ENCODE data around the gene SPAAR. TPM values are rescaled to one million over a fixed set of nuclear protein-coding genes. Genes with fewer than 3 reads are reported as not detected.
"Not testable (repeated sequence)": the region's sequence is repeated elsewhere in the genome, so short reads cannot be mapped to it uniquely, and the experiment has no call there.

The SPAAR gene
- total RNA-seq, 2 donors from 2014 or later = 0.64 to 31.4 TPM

DNA sequence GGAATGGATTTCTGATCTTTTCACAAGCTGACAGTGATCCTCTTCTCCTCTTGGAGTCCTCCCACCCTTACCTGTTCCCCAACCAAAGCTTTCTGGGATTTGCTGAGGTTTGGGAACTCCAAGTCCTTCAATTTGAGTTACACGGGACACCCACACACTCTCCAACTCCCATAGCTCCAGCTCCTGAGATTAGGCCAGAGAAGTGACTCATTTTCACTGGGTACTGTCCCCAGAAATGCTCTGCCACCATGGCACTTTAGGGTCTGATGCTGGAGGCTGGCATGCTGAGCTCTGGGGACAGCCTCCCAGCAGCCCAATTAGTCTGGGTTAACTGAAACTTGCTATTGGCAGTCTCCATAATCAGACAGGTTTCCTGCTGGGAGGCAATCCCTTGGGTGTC lies 17.2 kb upstream of the SPAAR start:
- Histone ChIP-seq H3K4me1 (replicated peaks) (peaks cover 2% of the 10 kb centered on the region), H3K27me3 (replicated peaks; ENCODE audit: insufficient read depth) (no peaks in the 10 kb centered on the region), H3K27ac (no peak overlapping the region), H3K4me3 (no peak overlapping the region), H3K9me3 (no peaks in the 10 kb centered on the region), H3K36me3 (no peaks in the 10 kb centered on the region)
- 94% methylated on average over 1 of the region's 1 CpG for WGBS
- TF ChIP-seq, protein P1, sequence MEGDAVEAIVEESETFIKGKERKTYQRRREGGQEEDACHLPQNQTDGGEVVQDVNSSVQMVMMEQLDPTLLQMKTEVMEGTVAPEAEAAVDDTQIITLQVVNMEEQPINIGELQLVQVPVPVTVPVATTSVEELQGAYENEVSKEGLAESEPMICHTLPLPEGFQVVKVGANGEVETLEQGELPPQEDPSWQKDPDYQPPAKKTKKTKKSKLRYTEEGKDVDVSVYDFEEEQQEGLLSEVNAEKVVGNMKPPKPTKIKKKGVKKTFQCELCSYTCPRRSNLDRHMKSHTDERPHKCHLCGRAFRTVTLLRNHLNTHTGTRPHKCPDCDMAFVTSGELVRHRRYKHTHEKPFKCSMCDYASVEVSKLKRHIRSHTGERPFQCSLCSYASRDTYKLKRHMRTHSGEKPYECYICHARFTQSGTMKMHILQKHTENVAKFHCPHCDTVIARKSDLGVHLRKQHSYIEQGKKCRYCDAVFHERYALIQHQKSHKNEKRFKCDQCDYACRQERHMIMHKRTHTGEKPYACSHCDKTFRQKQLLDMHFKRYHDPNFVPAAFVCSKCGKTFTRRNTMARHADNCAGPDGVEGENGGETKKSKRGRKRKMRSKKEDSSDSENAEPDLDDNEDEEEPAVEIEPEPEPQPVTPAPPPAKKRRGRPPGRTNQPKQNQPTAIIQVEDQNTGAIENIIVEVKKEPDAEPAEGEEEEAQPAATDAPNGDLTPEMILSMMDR (IDR thresholded peaks at IDR 0.05) = no peak
- TF ChIP-seq POLR2AphosphoS5 (IDR thresholded peaks at IDR 0.05) (no peak), POLR2A (IDR thresholded peaks at IDR 0.05) (no peak)
- intact Hi-C loops (cut with DNase I) = no loop called here
- no peak for DNase-seq (ENCODE audit: low spot score)

DNA sequence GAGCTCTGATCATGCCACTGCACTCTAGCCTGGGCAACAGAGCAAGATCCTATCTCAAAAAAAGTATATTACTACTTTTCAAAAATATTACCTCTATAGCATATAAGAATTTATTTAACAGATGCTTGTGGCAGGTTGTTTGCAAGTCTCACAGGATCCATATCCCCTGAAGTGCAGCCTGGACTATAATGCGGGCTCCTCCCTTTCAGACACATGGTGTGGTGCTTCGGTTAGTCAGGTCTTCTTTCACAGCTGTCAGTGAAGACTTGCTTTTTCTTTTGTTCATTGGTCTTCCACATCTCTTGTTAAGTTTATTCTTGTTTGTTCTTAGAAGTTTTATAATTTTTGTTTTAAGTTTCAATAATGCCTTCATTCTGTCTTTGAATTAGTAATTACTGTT lies 12.7 kb upstream of the SPAAR start:
- intact Hi-C loops (cut with DNase I) = no loop called here
- Histone ChIP-seq H3K36me3 (no peaks in the 10 kb centered on the region), H3K4me3 (no peak overlapping the region), H3K27me3 (replicated peaks; ENCODE audit: insufficient read depth) (no peaks in the 10 kb centered on the region), H3K4me1 (replicated peaks) (peaks cover 1% of the 10 kb centered on the region), H3K27ac (no peak overlapping the region), H3K9me3 (no peaks in the 10 kb centered on the region)
- TF ChIP-seq, protein P1 (IDR thresholded peaks at IDR 0.05) = no peak
- TF ChIP-seq POLR2AphosphoS5 (IDR thresholded peaks at IDR 0.05) = no peak
- TF ChIP-seq POLR2A (IDR thresholded peaks at IDR 0.05) = no peak
- WGBS = 98% methylated on average over 2 of the region's 2 CpGs
- no peak for DNase-seq (ENCODE audit: low spot score)

DNA sequence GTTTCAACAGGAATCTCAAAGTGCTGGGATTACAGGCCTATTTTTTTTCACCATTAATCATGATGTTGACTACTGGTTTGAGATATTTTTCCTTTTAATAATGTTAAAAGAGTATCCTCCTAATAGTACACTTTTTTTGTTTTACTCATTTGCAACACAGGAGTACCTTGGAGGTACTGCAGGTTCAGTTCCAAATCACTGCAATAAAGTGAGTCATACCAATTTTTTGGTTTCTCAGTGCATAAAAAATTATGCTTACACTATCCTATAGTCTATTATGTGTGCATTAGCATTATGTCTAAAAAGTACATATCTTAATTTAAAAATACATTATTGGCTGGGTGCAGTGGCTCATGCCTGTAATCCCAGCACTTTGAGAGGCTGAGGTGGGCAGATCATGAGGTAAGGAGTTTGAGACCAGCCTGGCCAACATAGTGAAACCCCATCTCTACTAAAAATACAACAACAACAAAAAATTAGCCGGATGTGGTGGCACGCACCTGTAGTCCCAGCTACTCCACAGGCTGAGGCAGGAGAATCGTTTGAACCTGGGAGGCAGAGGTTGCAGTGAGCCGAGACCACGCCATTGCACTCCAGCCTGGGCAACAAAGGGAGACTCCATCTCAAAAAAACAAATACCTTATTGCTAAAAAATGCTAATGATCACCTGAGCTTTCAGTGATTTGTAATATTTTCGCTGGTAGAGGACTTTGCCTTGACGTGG lies 11.8 kb upstream of the SPAAR start:
- H3K4me1 ChIP-seq (replicated peaks); H3K36me3 ChIP-seq; H3K9me3 ChIP-seq; H3K27me3 ChIP-seq (replicated peaks; ENCODE audit: insufficient read depth); DNase-seq (ENCODE audit: low spot score); intact Hi-C loops (cut with DNase I); H3K4me3 ChIP-seq; H3K27ac ChIP-seq: not testable (repeated sequence)
- 97% methylated on average over 7 of the region's 7 CpGs for WGBS

DNA sequence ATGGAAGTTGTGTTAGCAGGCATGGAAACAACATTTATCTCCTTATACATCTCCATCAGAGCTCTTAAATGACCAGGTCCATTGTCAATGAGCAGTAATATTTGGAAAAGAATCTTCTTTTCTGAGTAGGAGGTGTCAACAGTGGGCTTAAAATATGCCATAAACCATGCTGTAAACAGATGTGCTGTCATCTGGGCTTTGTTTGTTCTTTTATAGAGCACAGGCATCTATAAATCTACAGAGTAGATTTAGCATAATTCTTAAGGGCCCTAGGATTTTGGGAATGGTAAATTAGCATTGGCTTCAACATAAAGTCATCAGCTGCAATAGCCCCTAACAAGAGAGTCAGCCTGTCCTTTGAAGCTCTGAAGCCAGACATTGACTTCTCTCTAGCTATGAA lies 11.0 kb upstream of the SPAAR start:
- intact Hi-C loops (cut with DNase I) = no loop called here
- TF ChIP-seq, protein P1 (IDR thresholded peaks at IDR 0.05) = no peak
- TF ChIP-seq POLR2AphosphoS5 (IDR thresholded peaks at IDR 0.05) (no peak), POLR2A (IDR thresholded peaks at IDR 0.05) (no peak)
- peaks cover 3% of the 10 kb centered on the region for H3K4me1 ChIP-seq (replicated peaks)

DNA sequence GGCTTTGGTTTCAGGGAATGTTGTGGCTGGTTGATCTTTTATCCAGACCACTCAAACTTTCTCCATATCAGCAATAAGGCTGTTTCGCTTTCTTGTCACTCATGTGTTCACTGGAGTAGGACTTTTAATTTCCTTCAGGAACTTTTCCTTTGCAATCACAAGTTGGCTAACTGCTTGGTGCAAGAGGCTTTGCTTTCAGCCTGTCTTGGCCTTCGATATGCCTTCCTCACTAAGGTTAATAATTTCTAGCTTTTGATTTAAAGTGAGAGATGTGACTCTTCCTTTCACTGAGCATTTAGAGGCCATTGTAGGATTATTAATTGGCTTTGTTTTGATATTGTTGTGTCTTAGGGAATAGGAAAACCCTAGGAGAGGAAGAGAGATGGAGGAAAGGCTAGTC lies 10.3 kb upstream of the SPAAR start:
- Histone ChIP-seq H3K4me3 (no peak overlapping the region), H3K27ac (no peak overlapping the region), H3K27me3 (replicated peaks; ENCODE audit: insufficient read depth) (no peaks in the 10 kb centered on the region), H3K36me3 (no peaks in the 10 kb centered on the region), H3K4me1 (replicated peaks) (peaks cover 7% of the 10 kb centered on the region), H3K9me3 (no peaks in the 10 kb centered on the region)
- 87% methylated on average over 2 of the region's 2 CpGs for WGBS
- no peak for DNase-seq (ENCODE audit: low spot score)
- intact Hi-C loops (cut with DNase I) = no loop called here
- TF ChIP-seq POLR2AphosphoS5 (IDR thresholded peaks at IDR 0.05) (no peak), POLR2A (IDR thresholded peaks at IDR 0.05) (no peak)
- TF ChIP-seq, protein P1 (IDR thresholded peaks at IDR 0.05) = no peak

More for the DNA sequence above, 11.0 kb upstream of the SPAAR start:
- Histone ChIP-seq H3K36me3 (no peaks in the 10 kb centered on the region), H3K27ac (no peak overlapping the region), H3K9me3 (no peaks in the 10 kb centered on the region), H3K4me3 (no peak overlapping the region), H3K27me3 (replicated peaks; ENCODE audit: insufficient read depth) (no peaks in the 10 kb centered on the region)
- DNase-seq (ENCODE audit: low spot score) = no peak

All from prostate gland (tissue), 2 donors.